Lower leg skin (tissue), 3 donors: ENCODE data around the gene AXL.

Experiments used
- CTCF ChIP-seq, 3 donors: fragments of 450-650 bp; IDR thresholded peaks; one replicate each; pipeline ENCODE4 v1.5.1; 2016; ENCODE audit warnings: antibody characterized with exemption in 3 of 3, mild to moderate bottlenecking in 3 of 3, moderate library complexity in 2 of 3
- POLR2A ChIP-seq, 2 donors: fragments of 450-650 bp; IDR thresholded peaks; one replicate each; pipeline ENCODE4 v1.6.1; 2016 to 2017; ENCODE audit warnings: antibody characterized with exemption in 2 of 2, mild to moderate bottlenecking in 1 of 2, moderate library complexity in 1 of 2

- TF ChIP-seq CTCF (IDR thresholded peaks at IDR 0.05): no peak
- no peak for TF ChIP-seq POLR2A (IDR thresholded peaks at IDR 0.05)
Observed at GRCh38 chr19:41276231-41276630, 57.2 kb downstream of the AXL start.
